SW 1271 (cell line): ENCODE measurements around the gene ATP2B3.
A peak's percentile ranks its signal among the peaks of the same experiment; 100 is the strongest.
"Not testable (repeated sequence)": the region's sequence is repeated elsewhere in the genome, so short reads cannot be mapped to it uniquely, and the experiment has no call there.

Experiments used
- DNase-seq, 2 experiments: peaks; one replicate each; lab custom pipeline; 2025; lab: John Stamatoyannopoulos, UW

Gene ATP2B3

DNA sequence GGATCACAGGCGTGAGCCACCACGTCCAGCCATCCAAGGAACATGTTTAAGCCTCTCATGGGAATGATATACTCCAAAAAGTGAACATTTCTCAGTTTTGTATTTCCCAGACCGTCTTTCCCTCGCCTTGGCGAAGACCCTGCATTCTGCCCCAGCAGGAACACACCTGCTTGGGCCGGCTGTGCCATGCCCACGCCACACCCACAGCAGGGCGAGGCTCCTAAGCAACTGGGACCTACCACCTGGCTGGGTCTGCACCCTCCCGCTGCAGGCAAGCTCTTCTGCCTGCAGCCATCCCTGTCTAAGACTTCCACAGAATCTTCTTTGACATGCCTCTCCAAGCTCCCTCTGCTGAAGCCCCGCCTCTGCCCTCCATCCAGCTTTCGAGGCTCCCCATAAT is 77.9 kb downstream of the ATP2B3 start:
- no peak for DNase-seq

DNA sequence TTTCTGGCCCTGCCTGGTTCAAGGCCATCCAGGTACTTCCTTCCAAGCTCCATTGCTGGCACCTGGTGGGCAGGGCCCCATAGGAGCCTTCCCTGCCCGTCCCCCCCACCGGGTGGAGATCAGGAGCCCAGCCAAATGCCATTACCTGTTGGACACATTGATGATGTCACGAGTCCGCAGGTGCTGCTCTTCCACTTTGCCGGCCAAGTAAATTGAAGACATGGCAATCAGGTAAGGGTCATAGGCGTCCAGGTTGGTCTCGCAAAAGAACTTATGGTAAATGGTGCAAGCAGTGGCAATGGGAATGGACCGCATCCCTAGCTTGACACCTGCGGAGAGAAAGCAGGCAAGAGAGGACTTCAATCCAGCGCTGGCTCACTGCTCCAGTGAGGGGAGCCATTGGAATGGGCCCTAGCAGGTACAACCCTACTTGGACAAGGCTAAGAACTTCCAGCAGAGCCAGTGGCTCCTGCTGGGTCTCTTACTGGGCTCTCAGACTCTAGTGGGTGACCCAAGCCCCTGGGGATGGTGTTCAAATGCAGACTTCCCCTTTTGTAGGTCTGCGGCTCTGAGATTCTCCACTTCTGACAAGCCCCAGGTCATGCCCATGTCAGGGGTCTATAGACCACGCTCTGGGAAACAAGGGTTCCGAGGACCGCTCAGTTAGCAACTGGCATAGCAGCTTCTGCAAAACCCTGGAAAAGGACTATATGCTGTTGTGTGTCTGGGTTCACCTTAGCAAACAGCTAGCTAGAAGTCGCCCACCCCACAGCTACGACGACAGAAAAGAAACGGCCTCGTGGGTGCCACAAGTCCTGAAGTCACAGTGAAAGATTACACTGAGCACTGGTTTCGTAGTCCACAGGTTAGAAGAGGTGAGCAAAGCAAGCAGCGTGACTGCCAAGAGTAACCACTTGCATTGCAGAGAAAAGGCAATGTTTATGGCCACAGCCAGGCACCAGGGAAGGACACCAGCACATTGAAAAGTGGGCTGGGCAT is 78.7 kb downstream of the ATP2B3 start:
- no peak for DNase-seq

DNA sequence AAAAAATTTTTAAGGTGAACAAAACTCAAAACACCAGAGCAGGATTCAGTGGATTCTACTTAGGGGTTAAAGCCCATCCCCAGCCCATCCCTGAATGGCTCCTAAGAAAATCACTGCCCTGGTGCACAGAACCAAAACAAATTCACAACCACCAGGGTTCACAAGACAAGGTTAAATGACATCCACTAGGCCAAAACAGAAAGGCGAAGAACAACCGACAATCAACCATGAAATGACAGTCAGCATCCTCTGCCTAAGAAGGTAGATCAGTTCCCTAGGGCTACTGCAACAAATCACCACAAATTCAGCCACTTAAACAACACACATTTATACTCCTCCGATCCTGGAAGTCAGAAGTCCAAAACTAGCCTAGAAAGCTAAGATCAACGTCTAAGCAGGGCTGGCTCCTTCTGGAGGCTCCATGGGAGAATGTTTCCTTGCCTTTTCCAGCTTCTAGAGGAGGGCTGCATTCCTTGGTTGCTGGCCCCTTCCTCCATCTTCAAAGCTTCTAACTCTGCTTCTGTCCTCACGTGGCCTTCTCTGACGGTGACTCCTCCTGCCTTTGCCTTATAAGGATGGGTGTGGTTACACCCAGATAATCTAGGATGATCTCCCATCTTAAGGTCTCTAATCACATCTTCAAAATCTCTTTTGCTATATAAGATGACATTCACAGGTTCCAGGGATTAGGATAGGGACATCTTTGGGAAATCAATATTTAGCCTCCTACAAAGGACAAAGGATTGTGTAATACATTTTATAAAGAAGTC is 79.7 kb downstream of the ATP2B3 start:
- no peak for DNase-seq

DNA sequence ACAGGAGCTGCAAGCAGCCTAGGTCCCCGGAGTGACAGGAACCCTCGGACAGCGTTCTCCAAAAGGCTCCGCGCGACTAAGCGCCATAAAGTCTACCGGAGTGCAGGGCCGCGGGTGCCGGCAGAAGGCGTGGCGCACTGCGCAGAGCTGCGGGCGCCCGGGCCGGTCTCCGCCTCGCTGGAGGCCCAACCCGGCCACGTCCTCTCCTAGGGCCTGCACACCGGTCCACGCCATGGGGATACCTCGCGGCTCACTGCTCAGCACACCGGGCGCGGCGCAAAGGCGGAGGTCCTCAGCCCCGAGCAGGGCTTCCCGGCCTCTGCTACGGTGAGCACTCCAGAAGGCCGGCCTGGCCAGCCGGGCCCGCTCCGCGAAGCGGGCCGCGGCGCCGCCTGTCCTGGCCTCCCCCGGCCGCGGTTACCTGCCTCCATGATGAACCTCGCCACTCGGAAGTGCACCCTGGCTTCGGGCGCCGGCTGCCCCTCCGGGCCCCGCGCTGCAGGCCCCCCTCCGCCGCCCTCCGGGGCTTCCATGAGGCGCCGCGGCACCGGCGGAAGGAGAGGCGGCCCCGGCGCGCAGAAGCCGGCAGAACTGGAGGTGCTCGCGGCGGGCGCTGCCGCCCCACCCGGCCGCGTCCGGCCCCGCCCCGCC is 81.2 kb downstream of the ATP2B3 start, which contains the start of gene CCNQ:
CCNQ (minus strand) TSS at position 599 of the 651 bp plus-strand sequence; CDS start at position 533, 66 bp downstream.
- no peak for DNase-seq

DNA sequence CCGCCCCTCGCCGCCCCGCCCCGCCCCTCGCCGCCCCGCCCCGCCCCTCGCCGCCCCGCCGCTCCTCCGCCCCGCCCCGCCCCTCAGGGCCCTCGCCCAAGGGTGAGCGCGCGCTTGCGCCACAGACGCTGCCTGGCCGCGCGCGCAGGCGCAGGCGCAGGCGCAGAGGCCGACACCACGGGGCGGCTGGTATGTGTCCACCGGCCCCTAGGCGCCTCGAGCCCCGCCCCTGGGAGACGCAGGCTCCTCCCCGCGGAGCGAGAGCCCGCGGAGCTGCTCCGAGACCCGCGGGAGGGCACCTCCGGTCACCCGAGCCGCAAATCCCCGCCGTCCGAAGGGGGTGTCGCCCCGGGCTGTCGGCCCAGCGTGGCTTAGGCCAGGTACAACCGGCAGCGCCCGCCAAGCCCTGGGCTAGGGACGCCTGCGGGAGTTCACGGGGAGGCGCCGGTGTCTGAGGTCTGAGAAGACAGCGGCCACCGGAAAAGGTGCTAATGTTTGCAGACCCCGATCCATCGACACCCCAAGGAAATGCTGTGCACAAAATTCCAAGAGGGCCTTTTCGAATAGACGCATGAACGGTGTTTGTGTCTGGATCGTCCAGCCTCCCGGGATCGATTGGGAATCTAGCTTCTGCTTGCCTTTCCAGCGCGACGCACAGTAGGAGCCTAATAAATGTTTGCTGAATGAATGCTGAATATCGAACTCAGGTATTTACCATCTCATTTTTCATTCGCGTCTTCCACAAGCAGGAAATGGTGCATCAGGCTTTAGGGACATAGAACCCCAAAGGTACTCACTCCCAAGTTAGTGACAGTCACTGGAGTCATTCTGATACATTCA is 82.0 kb downstream of the ATP2B3 start:
- peak; percentile 42 to 80 for DNase-seq

DNA sequence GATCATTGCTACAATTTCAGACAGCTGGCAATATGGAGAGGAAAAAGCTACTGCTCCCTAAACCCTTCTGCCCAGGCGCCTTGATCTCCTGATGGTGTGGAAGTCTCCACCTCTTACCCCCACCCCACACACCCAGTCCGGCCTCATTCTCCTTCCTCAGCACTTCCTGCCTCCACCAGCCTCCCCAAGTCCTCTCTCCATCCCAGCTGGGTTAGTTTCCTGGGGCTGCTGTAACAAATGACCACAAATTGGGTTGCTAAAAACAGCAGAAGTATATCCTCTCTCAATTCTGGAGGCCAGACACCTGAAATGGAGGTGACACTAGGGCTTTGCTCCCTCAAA is 82.6 kb downstream of the ATP2B3 start:
- DNase-seq = no peak

DNA sequence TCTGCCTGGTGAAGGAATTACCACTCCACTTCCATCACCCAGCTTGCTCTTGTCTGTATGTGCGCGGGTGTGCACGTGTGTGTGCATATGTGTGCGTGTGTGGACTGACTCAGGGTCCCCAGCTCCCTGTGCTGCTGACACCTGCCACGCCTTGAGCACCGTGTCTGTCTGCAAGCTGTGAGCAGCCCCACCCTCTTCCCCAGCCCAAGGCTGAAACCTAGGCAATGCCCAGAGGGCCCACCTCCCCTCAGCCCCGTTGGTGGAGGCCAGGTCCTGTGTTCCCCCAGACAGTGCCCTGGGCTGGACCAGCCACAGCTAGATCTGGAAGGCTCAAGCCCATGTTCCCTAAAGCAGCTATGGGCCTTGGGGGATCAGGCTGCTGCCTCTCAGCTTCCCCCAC is 83.5 kb downstream of the ATP2B3 start:
- DNase-seq = no peak

DNA sequence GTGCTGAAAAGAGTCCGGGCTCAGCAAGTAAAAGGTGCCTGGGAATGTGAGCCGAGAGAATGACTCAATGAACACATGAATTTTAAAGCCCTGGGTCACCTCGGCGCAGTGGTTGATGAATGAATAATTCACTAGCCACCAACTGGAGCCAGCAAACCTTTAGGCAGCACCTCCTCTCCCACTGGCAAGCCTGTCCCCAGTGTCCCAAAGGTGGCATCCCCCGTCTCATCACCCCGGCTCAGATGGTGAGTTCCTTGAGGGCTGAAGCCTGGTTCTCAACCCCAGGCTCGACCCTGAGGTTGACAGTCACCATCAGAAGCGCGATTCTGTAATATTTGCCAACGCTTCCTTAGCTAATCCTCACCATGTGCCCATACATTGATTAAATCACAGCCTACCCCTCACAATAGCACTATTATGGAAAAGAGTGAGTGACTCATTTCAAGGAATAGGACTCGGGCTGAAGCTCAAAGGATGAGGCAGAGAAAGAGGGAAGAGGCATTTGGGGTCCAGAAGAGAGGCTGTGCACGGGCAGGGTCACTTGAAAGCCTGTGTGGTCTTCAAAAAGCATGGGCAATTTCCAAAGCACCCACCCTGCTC is 84.2 kb downstream of the ATP2B3 start:
- DNase-seq = no peak

DNA sequence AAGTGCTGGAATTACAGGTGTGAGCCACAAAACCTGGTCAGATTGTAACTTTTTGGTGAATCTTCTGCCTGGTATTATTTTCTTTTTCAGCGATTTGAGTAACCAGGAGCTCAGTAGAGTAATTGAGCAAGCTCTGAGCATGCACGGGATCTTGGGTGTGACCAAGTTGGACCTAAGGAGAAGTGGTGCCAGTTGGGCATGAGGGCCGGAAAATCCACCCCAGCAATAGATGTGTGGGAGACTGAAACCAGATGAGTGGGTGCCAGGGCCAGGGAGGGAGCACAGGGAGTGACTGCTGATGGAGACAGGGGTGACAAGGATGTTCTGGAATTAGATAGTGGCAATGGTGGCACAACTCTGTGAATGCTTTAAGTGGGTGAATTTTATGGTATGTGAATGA is 85.2 kb downstream of the ATP2B3 start:
- no peak for DNase-seq

DNA sequence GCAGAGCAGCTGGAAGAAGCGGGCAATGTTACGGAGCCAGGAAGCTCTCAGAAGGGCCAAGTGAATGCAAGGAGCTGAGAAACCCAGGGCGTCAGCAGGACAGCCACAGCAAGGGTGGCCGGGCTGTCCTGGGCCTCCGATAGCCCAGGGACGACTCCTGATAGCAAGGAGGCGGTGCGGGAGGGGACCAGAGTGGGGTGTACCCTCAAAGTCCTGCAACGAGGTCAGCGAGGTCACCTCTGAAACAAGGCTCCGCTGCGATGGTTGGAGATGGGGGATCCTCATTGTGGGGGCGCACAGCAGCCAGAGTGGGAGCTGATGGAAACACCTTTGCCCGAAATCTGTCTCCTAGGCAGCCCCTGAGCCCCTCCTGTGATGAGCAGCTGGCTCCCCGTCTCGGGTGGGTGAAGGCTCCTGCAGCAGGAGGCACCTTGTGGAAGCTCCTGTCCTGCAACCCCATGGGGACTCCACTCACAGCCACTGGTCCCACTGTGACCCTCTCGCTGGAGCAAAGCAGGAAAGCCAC is 85.8 kb downstream of the ATP2B3 start:
- no peak for DNase-seq

DNA sequence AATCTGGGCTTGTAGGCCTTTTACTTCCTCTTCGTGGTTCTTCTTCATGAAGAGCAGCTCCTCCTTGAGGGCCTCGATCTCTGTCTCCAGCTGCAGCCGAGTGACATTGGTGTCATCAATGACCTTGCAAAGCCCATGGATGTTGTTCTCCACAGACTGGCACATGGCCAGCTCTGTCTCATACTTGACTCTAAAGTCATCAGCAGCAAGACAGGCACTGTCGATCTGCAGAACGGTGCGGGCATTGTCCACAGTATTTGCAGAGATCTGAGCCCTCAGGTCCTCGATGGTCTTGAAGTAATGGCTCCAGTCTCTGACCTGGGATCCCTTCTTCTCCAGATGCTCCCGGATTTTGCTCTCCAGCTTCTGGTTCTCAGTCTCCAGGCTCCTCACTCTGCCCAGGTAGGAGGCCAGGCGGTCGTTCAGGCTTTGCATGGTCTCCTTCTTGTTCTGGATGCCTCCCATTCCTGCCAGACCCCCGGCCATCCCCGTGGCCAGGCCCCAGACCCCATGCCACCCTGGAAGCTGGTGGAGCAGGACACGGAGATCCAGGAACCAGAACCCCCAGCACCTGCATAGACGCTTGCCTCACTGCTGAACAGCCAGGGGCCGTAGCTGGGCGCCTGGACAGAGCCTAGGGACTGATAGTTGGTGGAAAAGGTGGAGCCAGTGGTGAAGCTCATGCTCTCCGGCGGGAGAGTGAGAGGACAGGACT is 87.4 kb downstream of the ATP2B3 start:
- DNase-seq = not testable (repeated sequence)

DNA sequence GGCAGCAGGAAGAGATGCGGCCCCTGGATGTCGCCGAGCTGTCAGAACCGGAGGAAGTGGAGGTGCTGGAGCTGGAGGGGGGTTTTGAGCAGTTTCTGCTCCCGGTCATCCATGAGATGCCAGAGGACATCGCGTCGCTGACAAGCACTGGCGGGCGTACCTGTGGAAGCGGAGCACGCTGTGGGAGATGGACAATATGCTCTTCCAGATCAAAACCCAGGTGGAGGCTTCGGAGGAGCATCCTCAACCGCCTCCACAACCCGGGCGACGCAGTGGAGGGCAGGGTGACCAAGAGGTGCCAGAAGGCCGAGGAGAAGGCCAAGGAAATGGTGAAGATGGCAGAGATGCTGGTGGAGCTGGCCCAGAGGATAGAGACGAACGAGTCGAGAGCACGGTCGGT is 89.1 kb downstream of the ATP2B3 start:
- DNase-seq = no peak

DNA sequence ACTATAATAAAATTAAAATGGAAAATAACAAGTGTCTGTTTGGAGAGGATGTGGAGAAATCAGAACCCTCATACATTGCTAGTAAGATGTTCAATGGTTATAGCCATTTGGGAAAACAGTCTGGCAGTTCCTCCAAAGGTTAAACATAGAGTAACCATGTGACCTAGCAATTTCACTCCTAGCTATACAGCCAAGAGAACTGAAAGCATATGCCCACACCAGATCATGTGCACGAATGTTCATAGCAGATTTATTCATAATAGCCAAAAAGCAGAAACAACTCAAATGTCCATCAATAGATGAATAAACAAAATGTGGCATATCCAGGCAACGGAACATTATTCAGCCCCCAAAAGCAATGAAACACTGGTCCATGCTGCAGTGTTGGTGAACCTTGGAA is 90.9 kb downstream of the ATP2B3 start:
- DNase-seq = no peak

DNA sequence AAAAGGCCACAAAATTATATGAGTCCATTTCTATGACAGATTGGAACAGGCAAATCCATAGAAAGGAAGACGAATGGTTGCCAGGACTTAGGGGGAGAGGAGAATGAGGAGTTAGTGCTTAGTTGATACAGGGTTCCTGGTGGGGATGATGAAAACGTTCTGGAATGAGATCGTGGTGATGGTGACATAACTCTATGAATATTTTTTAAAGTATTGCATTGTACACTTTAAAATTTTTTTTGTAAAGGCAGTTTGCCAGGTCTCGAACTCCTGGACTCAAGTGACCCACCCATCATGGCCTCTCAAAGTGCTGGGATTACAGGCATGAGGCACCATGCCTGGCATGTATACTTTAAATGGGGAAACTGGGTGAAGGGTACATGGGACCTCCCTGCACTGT is 91.4 kb downstream of the ATP2B3 start:
- no peak for DNase-seq

DNA sequence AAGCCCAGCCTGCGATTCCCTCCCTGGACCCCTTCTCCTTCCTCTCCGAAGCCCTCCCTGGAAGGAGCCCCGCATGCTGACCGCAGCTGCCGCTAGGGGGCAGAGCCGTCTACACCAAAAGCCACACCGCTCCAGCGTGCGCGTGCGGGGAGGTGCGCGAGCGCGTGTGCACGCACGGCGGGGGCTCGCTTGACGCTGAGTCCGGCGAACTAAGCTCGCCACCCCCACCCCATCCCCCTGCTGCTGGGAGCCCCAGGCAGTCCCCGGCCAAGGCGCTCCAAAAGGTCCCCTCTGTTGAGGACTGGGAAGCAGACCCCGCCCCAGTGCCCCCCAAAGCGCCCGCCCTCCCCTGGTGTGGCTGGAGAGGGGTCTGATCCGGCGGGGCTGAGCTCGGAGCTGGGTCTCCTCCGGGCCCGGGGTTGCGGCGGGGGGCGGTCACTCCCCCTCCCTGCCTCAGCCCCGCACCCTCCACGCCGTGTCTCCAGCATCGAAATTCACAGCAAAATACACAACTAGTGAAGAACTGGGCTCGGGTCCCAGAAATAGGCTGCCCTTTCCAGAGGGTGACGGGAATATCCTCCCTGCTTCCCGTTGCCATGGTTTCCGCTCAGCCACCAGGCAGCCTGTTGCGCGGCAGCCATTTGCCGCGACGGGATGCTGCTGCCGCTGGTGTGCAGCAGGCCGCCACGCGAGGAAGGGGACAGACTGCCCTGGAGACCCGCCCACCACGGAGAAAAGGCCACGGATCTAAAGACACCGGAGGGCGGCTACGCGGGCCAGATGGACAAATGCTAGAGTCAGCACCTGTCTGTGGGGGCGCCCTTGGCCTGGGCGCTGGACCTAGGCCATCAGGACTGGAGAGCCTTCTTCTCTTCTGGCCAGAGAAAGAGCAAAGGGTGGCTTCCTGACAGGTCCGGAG is 92.7 kb downstream of the ATP2B3 start:
- peak in 1 of 2 experiments; percentile 22 for DNase-seq

DNA sequence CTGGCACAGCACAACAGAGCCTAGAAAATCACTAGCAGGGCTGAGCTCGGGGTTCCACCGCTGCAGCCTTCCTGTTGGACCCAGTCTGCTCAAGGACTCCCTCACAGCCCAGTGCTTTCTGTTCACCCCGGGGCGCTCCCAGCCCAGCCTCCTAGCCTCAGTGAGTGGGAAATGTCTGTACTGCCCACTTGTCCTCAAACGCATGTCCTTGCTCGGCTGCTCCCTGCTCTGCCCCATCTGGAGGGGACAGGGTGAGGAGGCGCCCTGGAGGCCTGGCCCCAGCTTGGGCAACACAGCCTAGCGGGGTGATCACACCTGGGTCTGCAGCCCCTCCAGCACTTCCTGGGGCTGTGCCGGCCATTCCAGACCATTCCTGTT is 93.4 kb downstream of the ATP2B3 start:
- DNase-seq = no peak

DNA sequence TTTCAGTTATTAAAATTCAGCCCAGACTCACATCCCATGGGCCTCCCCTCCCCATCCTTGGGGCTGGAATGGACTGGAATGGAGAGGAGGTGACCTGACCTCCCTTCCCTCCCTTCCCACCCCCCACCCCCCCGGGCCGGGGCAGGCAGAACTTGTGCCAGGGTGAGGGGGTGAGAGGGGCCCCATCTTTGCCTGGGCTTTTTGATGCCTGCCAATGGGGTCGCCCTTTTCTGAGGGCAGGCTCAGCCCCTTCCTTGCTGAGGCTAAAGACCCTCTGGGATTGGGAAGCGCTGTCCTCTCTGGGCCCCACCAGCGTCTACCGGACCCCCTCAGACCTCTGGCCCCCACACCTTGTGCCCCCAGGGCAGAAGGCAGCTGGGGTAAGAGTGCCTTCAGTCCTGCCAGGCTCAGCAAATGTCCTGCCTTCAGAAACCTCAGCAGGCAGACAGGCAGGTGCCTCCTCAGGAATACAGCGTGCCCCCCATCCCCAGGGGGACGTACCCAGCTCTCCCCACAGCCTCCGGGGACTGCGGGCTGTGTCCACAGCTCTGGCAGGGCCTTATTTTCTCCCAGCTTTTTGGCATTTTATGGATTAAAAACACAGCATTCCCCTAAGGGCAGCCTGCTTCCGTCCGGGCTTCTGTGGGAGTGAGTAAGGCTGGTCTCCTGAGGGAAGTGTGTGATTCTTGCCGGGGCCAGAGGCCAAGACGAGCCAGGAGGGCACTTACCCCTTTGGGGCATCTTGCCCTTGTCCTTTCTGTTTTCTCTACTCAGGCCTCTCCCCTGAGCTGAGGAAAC is 94.1 kb downstream of the ATP2B3 start:
- DNase-seq = no peak

DNA sequence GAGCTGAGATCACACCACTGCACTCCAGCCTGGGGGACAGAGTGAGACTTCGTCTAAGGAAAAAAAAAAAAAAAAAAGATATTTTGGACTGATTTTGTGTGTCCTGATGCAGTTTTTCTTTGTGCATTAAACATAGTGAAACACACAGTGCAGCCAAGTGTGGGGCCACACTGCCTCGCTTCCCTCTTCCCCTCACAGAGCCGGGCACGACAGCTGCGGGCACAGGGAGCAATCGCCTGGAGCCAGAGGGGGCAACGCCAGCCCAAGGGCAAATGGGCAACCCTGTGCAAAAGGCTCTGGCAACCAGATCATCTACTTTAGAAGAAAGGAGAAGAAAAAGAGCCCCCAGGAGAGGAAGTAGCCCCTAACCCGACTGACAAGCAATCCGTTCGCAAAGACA is 95.0 kb downstream of the ATP2B3 start:
- DNase-seq = no peak
